HPDE6-E6E7 (cell line): ENCODE measurements around the gene EFNA3.
A peak's percentile ranks its signal among the peaks of the same experiment; 100 is the strongest.

Experiments used
- DNase-seq: peaks from one replicate; pipeline ENCODE4 v3.0.0; 2011; ENCODE audit warnings: missing footprints; ENCODE audit errors: extremely low spot score

Gene EFNA3

DNA sequence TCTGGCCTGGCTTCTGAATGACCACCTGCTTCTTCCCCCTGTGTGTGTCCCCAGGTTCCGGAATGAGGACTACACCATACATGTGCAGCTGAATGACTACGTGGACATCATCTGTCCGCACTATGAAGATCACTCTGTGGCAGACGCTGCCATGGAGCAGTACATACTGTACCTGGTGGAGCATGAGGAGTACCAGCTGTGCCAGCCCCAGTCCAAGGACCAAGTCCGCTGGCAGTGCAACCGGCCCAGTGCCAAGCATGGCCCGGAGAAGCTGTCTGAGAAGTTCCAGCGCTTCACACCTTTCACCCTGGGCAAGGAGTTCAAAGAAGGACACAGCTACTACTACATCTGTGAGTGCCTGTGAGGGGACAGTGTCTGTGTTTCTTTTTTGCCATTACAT, 52.6 kb downstream of the EFNA3 start:
- no peak for DNase-seq

DNA sequence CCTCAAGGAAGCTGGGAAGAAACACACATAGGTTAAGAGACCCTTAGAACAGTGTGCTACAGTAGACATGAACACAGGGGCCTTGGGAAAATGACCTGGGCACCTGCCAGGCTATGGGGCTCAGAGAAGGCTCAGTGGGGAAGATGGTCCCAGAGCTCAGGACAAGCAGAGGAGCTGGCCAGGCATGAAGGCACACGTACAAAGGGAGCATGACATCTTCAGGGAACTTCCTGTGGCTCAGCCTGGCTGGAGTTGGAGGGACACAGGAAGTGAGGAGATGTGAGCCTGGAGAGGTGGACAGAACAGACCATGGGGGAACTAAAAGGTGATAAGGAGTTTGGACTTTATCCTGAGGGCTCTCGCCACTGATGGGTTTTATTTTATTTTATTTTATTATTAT, 53.2 kb downstream of the EFNA3 start:
- no peak for DNase-seq

DNA sequence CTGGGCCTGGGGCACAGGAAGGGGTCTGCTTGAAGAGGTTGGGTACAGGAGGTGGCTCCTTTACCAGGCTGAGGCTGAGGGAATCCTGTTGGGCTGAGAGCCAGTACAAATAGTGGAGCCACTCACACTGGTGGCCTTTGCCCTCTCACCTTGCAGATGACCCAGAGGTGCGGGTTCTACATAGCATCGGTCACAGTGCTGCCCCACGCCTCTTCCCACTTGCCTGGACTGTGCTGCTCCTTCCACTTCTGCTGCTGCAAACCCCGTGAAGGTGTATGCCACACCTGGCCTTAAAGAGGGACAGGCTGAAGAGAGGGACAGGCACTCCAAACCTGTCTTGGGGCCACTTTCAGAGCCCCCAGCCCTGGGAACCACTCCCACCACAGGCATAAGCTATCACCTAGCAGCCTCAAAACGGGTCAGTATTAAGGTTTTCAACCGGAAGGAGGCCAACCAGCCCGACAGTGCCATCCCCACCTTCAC, 55.2 kb downstream of the EFNA3 start:
- DNase-seq: no peak

DNA sequence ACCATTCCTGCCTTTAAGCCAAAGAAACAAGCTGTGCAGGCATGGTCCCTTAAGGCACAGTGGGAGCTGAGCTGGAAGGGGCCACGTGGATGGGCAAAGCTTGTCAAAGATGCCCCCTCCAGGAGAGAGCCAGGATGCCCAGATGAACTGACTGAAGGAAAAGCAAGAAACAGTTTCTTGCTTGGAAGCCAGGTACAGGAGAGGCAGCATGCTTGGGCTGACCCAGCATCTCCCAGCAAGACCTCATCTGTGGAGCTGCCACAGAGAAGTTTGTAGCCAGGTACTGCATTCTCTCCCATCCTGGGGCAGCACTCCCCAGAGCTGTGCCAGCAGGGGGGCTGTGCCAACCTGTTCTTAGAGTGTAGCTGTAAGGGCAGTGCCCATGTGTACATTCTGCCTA, 55.7 kb downstream of the EFNA3 start:
- no peak for DNase-seq

DNA sequence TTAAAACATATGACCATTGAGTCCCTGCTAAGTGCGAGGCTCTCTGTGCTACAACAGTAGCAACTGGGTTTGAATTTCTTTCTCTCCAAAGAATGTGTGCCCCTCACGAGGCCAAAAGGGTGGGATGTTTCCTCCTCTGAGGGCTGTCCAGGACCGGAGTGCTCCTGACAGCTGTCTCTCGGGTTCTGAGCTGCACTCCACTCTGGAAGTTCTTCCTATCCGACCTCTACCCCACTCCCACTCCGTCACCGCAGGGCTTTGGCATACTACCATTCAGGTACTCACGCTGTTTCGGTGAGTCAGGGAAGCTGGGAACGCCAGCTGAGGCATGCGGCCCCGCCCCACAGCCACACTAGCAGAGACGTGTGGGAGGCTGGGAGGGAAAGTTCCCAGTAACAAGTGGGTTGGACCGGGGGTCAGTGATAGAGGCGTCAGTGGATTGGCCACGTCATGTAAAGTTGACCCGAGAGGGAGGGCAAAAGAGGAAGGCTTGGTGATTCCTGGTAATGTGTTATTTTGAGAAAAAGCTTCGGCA, 56.3 kb downstream of the EFNA3 start:
- DNase-seq: peak; percentile 96

DNA sequence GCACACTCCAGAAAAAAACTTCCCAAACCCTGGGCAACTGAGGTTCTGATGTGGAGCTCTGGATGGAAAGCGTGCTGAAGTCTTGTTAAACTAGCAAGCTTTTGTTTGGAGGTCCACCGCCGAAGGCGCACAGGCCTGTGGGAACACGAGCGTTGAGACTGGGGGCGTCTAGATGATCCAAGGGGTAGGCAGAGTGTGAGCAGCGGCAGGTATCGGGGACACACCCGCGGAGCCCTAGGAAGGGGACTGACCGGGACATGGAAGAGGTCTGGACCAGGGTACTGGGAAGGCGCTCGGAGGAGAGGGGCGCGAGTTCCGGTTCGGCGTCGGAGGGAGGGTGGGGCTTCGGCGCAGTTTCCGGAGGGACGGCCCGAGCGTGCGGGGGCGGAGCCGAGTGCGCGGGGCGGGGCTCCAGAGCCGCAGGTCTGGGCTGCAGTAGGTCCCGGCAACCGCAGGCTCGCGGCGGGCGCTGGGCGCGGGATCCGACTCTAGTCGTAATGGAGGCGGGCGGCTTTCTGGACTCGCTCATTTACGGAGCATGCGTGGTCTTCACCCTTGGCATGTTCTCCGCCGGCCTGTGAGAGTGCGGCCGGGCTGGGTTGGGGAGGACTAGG, 56.9 kb downstream of the EFNA3 start, which contains the start of gene SLC50A1:
SLC50A1 (plus strand) TSS at position 438 of the 614 bp plus-strand sequence; CDS start at position 498, 60 bp downstream.
- peak; percentile 82 for DNase-seq

DNA sequence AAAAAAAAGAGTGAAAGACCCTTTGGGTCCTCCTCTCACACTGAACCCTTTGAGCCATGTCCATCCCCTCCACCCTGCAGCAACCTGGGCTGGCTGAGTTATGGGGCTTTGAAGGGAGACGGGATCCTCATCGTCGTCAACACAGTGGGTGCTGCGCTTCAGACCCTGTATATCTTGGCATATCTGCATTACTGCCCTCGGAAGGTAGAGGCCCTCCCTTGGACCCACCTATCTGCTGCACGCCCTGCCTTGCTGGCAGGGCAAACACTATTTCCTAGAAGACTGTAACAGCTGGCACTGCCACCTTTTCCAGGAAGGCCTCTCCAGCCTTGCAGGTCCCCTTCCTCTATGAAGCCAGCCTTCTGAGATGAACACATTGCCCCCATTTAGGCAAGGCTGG, 58.1 kb downstream of the EFNA3 start:
- no peak for DNase-seq
